Esophagus muscularis mucosa (tissue), 3 donors: ENCODE results near the gene SFSWAP.

Source experiments
- POLR2A ChIP-seq: fragments of 450-650 bp; IDR thresholded peaks from one replicate; pipeline ENCODE4 v1.6.1; 2017; ENCODE audit warnings: antibody characterized with exemption, moderate library complexity, mild to moderate bottlenecking, low read depth
- POLR2AphosphoS5 ChIP-seq, 2 donors: sonication (generic); formaldehyde crosslinking; IDR thresholded peaks; one replicate each; pipeline ENCODE4 v1.6.1; 2017; ENCODE audit warnings: antibody characterized with exemption in 2 of 2
- TF ChIP-seq, protein P1 (sequence below), 3 experiments: fragments of 200-600 bp in 2 of 3; fragments of 450-650 bp in 1 of 3; sonication (generic) in 2 of 3; IDR thresholded peaks; one replicate each; pipeline ENCODE4 v1.5.1; 2017 to 2019; ENCODE audit warnings: antibody characterized with exemption in 3 of 3, mild to moderate bottlenecking in 2 of 3, moderate library complexity in 1 of 3

DNA sequence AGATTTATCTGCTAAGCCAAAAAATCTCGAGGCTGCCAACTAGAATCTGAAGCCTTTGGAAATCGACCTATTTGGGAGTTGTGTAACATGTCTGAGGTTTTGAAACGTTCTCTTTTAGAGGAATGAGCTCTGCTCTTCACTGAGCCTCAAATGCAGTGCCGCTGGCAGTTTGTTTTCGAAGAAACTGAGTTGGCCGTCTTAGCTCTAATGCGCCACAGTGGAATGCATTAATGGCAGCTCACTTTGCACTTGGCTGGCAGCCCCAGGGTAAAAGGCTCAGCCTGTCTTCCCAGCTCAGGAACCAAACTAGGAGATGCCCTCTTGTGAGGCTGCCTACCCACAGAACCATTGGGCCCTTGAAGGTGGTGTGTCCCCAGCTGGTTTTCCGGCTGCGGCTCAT, 53.8 kb downstream of the SFSWAP start:
- TF ChIP-seq, protein P1, sequence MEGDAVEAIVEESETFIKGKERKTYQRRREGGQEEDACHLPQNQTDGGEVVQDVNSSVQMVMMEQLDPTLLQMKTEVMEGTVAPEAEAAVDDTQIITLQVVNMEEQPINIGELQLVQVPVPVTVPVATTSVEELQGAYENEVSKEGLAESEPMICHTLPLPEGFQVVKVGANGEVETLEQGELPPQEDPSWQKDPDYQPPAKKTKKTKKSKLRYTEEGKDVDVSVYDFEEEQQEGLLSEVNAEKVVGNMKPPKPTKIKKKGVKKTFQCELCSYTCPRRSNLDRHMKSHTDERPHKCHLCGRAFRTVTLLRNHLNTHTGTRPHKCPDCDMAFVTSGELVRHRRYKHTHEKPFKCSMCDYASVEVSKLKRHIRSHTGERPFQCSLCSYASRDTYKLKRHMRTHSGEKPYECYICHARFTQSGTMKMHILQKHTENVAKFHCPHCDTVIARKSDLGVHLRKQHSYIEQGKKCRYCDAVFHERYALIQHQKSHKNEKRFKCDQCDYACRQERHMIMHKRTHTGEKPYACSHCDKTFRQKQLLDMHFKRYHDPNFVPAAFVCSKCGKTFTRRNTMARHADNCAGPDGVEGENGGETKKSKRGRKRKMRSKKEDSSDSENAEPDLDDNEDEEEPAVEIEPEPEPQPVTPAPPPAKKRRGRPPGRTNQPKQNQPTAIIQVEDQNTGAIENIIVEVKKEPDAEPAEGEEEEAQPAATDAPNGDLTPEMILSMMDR (IDR thresholded peaks at IDR 0.05), result no peak
- TF ChIP-seq POLR2A (no peak), POLR2AphosphoS5 (IDR thresholded peaks at IDR 0.05) (no peak)
